ENCODE measurements around the gene TNNC2.

DNA sequence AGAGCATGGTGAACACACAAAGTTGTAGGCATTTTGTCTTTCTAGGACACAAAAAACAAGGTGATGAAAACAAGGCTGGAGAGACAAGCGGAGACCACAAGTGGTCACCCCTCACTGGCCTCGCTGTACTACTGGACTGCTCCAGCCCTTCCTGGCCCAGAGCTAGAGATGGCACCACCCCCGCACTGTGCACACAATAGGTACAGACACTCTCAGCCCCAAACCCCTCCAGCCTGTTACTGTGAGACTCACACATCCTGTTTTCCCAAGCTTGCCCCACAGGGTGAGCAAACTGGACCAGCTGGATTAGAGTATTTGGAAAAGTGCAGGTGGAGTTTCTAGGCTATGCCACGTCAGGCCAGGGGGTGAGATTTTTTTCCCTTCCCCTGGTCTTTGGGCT, 45.5 kb upstream of the TNNC2 start:
- no peak for TF ChIP-seq CTCF (IDR thresholded peaks at IDR 0.05; ENCODE audit: insufficient read depth, low read length)
- TF ChIP-seq POLR2AphosphoS5 (IDR thresholded peaks at IDR 0.05; ENCODE audit: low read depth), result no peak
- TF ChIP-seq, protein P1, sequence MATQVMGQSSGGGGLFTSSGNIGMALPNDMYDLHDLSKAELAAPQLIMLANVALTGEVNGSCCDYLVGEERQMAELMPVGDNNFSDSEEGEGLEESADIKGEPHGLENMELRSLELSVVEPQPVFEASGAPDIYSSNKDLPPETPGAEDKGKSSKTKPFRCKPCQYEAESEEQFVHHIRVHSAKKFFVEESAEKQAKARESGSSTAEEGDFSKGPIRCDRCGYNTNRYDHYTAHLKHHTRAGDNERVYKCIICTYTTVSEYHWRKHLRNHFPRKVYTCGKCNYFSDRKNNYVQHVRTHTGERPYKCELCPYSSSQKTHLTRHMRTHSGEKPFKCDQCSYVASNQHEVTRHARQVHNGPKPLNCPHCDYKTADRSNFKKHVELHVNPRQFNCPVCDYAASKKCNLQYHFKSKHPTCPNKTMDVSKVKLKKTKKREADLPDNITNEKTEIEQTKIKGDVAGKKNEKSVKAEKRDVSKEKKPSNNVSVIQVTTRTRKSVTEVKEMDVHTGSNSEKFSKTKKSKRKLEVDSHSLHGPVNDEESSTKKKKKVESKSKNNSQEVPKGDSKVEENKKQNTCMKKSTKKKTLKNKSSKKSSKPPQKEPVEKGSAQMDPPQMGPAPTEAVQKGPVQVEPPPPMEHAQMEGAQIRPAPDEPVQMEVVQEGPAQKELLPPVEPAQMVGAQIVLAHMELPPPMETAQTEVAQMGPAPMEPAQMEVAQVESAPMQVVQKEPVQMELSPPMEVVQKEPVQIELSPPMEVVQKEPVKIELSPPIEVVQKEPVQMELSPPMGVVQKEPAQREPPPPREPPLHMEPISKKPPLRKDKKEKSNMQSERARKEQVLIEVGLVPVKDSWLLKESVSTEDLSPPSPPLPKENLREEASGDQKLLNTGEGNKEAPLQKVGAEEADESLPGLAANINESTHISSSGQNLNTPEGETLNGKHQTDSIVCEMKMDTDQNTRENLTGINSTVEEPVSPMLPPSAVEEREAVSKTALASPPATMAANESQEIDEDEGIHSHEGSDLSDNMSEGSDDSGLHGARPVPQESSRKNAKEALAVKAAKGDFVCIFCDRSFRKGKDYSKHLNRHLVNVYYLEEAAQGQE (IDR thresholded peaks at IDR 0.05; ENCODE audit: insufficient replicate concordance, low read depth), result no peak
- no peak for TF ChIP-seq SPI1 (IDR thresholded peaks at IDR 0.05; ENCODE audit: borderline replicate concordance, low read depth)

All from HL-60 (cell line).